HG03139 (cell line): ENCODE data around the gene CBX4.

ENCODE experiments used
- ATAC-seq: cut with Tn5 transposase; IDR thresholded peaks from one replicate; pipeline ENCODE4 v1.9.1; 2021; ENCODE audit not compliant: unreplicated experiment

CBX4 gene

DNA sequence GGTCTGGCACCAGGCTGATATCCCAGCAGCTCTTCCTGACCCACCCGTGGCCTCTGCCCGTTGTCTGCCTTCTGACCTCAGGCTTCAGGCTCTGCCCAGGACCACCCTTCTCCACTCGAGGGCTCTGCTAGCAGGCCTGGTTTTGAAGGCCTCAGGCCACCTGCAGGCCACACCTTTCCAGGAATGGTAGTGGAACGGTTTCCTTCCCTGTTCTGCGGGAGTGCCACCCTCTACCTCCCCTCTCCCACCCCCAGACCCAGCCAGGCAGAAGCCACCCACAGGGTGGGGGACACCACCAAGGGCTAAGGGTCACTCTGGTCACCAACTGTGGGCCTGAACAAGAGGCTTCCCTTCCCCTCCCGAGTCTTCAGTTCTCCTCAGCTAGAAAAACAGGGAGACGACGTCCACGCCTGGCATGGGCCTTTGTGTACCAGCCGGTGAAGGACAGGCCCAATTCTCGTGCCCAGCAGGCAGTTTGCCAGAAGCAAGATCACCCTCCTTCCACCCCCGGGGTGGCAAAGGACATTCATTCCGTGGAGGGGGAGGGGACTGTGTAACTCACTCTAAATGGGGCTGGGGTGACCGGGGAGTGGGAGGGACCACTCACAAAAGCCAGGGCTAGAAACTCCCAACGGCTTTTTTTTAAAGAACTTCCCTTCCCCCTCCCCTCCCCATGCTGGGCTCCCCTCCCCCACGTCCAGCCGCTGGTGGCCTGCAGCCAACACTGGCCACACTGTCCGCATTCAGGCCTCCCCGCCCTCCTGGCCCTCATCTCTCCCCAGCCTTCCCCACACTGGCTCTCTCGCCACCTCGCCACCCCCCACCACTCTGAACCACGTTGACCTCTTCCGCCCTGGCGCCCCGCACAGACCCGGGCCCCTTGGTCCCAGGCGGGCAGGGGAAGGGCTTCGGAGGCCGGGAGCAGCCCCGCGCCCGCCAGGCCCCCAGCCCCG is 7.7 kb downstream of the CBX4 start:
- no peak for ATAC-seq

DNA sequence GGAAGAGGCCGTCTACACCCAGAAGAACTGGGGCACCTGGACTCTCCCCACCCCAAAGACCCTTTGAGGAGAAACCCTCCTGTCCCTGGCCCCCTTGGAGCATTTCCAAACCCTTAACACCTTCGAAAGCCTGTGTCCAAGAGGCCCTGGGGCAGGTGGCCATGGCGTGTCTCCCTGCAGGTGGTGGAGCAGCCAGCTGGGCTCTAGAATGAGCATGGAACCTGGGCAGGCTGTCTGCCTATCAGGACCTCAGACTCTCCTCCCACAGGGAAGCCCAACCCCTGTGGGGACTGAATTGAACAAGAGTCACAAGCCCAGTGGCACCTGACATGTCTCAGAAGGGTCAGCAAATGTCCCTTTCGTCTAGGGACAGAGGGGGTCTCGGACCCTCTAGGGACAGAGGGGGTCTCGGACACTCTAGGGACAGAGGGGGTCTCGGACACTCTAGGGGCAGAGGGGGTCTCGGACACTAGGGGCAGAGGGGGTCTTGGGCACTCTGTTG is 8.4 kb downstream of the CBX4 start:
- no peak for ATAC-seq

DNA sequence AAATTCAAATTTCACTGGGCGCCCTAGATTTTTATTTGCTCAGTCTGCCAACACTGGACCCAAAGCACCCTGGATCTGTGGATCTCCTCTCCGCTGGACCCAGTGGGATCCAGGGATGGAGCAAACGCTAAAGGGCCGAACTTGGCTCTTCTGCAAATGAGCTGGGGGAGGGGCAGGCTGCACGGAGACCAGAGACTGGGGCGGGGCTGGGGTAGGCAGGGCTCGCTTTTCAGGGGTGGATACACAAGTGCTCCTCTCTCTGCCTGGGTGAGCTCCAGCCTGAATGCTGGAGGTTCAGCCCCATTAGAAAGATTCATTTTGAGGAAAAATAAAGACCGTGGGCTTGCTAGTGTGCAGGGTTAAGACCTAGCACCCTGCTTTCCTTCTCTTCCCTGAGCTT is 8.9 kb downstream of the CBX4 start:
- ATAC-seq, result no peak

DNA sequence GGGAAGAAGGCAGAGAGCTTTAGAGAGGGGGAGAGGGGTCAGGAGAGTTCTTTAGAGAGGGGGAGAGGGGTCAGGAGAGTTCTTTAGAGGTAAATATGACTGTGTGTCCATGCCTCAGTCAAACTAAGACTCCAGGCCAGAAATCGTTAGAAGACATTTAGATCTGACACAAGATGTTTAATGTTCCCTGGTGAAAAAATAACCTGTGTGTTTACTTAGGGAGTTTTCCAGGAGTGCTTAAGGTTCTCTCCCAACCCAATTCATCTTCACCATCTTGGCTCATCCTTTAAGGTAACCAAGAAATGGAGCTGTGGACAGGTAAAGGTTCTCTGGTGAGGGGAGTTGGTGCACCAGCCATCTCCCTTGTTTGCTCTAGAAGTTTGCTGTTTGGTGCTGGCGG is 9.8 kb downstream of the CBX4 start:
- ATAC-seq, result no peak

DNA sequence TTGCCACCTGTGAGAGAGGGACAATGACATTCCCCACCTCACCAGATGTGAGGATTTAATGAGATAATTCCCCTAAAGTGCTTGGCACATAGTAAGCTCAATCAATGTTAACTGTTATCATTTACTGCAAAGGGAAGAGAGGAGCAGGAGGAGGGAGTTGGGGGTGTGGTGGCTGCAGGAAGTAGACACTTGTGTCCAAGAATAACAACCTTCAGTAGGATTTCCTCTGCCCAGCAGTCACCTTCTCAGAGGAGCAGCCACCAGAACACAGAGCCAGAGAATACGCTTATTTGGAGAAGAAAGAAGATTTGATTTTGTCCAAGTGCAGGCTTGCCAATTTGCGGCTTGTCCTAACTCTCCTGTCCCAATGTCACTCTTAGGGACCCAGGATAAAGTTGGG is 10.2 kb downstream of the CBX4 start:
- ATAC-seq, result no peak

DNA sequence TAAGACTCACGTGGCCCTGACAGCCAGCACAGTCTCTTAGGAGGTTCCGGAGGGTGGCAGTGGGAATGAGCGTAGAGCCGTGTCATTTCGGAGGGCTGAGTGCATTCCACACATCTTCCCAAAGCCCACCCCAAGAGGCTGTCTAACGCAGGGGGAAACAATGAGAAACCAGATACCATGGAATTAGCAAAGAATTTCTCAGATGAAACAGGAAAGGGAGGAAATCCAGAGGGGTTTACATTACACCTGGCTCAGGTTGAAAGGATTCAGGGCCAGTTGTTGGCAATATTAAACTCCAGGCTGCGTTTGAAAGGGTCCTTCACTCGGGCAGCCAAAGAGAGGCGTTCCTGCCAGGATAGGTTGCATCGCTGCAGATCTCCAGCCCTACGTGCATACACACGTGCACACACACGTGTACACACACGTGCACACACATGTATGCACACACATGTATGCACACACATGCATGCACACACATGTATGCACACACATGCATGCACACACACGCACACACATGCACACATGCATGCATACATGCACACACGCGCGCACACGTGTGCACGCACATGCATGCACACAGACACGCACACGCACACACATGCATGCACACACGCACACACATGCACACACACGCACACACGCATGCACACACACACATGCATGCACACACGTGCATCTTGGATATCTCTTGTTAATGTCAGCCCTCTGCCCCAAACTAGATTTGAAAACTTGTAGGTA is 12.2 kb downstream of the CBX4 start:
- ATAC-seq, result no peak

DNA sequence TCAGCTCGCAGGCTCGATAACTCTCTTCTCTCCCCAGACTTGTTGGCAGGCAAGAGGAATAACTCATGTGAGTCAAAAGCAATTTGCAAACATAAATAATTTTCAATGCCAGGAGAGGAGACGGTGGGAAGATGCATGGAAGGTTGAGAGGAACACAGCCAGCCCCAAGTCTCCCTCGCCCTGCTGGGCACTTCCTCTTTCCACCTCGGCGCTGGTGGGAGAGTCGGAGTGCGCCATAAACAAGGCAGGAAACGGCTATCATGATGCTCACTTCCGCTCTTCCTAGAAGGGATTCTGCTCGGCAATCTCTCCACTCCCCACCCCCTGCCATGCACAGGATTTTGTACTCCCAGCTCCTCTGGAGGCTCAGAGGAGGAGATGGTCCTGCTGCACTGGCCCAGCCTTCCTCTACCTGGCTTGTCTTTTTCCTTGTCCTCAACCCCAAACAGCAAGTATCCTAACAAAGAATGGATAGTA is 13.0 kb downstream of the CBX4 start:
- ATAC-seq, result no peak

DNA sequence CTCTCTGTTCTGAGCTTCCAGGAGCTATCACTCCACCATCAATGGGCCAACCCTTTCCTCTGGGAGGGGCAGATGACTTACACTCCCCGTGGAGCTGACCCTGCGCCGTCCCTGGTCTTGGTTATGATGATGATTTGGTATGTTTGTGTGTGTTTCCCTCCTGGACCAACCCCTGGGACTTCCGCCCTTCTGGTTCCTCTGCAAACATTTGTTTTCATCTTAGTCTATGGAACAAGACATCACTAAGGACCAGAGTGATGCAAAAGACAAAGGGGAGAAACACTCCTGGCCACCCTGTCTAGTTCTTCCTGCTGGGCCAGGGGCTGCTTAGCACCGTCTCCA is 13.7 kb downstream of the CBX4 start:
- ATAC-seq, result no peak

DNA sequence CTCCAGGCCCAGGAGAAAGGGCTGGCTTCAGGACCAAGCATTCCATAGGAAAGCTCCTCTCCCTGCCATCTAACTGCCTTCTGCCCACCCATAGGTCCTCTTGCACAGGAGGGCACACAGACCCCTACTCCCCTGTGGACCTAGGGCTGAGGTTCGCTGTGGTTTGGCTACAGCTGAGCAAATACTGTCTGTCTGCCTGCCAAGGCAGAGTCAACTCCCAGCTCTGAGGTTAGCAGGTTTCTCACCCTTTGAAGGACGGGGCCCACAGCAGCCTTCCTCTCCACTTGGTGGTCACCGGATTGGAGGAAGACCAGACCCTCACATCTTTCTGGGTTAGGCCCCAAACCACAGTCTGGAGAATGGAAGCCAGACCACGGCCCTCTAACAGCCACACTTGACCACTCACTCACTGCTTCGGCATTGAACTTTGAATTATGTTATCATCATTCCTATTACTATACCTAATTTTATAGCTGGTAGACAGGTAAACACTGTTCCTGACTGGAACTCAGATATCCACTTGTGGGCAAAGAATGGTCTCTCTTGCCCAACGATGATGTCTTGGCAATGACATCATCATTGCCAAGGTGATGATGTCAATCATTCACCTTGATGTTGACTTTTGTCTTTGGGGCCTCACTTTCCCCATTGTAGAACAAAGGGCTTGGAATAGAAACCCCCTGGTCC is 14.2 kb downstream of the CBX4 start:
- ATAC-seq, result no peak

DNA sequence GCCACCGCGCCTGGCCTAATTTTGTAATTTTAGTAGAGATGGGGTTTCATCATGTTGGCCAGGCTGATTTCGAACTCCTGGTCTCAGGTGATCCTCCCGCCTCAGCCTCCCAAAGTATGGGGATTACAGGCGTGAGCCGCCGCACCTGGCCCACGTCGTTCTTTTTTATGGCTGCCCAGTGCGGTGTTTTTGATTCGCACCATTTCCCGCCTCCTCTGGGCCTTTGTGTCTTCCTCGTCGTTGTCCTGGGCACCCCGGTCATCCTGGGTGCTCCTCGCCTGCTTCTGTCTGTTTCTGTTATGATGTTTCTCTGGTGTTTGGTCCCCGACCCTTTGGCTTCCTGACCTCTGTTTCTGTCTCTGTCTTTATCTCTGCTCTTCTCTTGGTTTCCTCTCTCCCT is 15.0 kb downstream of the CBX4 start:
- no peak for ATAC-seq

DNA sequence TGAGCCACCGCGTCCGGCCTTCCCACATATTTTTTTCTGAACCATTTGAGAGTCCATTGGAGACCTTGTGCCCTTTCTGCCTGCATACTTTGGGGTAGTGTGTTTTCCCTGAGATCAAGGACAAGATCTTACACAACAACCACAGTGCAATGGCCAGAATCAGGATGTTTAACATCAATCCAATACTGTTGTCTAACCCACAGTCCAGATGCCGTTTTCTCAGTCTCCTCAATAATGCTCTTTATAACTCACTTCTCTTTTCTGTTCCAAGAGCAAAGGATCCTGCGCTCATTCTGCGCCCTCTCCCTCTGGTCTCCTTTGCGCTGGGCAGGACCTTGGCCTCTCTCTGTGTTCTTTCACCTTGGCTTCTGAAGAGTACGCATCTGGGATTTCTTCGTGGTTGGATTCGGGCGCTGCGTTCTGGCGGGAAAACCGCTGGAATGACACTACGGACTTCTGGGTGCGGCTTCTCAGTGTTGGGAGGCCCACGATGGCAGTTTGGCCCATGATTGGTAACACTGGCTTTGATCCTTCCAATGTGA is 16.6 kb downstream of the CBX4 start:
- no peak for ATAC-seq

DNA sequence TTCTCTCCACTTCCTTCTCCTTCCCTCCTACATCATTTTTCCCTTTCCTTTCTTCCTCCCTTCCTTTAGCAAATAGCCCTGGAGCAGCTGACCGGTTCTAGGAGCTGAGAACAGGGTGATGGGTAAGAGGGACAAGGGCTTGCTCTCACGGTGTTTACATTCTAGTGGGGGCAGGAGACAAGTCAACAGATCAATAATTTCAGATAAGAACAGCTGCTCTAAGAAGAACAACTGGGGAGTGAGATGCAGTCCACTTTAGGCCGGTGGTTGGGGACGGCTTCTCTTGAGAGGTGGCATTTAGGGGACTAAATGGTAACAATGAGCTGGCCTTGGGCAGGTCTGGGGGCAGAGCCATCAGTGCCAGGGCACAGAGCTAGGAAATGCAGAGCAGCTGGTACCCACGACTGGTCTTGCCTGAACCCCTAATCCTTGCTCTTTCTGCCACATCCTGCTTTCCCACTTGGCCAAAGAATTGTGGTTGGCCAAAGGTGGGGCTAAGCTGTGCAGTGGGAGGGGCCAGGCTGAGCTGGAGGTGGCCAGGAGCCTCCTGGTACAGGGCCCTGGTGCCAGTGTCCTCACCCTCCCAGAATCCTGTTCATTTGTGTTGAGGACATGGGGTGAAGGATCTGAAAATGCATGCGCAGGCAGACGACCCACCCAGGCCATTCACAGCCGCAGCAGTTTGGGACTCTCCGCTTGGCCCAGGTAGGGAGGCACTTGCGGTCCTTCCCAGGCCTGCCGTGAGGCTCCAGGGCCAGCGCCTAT is 17.7 kb downstream of the CBX4 start:
- no peak for ATAC-seq

DNA sequence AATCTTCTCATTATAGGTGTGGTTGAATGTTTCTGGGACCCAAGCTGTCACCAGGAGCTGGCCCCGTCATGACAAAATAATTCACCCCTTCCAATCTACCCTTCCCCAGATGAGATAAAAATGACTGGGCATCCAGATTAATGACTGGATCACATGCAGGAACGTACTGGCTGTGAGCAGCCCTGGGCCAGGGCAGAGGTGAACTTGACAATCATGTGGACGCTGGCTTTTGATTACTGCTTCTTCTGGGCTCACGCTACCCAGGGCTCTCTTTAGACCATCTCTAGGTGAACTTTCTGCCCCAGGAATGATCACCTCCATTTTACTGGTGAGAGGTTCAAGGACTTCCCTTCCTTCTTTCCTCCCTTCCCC is 18.3 kb downstream of the CBX4 start:
- no peak for ATAC-seq

DNA sequence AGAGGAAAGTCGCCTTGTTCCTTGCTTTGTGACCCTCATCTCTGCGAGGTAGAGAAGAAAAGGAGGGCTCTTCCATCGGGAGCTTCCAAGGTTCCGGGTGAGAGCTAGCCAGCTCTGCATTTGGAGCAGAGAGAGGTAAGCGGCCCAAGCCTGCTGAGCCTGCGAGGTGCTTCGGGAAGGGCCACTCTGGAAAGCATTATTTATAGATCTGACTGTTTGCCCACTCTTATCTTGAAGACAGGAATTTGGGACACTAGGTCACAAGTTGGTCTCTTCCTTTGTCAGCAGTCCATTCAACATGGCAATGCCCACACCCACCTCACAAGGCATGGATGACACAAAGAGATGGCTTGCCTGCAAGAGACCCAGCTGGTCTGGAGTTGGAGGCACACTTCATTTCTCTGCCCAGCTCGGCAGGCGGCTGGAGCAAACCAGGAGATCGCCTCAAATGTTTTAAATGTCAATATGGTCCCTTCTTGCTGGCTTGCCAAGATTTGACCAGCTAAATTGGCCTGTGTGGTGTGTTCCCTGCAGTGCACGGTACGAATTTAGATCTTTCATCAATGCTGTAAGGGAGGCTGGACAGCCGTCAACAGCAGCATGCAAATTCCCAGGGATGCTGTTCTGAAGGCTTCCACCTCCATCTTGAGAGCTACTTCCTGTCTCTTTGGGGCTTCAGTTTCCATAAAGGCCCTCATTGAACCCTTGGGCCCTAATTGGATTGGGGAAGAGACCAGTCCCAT is 19.5 kb downstream of the CBX4 start:
- no peak for ATAC-seq

DNA sequence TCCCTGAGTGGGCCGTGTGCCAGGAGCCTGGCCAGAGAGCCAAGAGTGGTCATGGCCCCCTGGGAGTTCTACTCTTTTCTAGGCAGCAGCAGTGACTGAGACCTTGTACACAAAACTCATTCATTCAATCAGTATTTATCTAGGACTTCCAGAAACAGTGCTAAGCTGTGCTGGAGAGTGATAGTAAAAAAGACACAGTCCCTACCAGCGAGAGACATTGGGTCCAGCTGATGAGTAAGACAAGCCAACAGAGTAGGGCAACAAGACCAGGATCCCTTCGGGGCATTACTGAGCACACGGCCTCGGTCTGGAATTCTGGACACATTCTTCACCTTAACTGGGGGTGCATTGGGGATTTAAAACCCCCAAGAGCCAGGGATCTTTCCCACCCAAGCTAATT is 20.2 kb downstream of the CBX4 start:
- no peak for ATAC-seq

DNA sequence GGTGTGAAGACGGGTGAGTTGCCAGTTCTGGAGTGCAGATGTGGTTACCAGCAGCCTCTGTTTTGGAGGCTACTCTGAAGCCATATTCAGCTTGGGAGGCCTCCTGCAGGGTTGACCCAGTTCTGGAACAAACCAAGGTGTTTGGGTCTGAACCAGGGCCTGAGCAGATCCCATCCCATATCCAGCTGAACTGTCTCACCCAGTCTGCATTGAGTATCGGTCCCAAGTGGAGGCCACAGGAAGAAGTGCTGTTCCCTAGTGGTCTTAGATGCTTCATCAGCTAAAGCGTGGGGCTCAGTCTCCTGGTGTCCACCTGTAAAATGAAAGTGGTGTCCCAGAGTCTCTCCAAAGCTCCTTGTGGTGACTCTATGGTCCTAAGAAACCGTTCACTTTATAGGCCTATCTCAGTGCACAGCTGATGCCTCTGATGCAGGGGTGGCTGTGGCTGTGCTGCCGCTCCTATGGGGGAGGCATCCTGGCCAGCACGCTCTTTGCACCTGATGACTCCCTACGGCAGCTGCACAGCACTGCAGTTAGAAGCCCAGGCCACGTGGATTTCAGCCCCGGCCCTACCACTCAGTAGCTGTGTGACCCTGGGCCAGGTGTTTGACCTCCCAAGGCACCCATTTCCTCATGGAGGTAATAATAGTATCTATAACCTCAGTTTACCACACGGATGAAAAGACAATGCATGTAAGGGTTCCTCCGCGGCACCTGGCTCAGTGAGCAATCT is 21.0 kb downstream of the CBX4 start:
- ATAC-seq, result no peak

DNA sequence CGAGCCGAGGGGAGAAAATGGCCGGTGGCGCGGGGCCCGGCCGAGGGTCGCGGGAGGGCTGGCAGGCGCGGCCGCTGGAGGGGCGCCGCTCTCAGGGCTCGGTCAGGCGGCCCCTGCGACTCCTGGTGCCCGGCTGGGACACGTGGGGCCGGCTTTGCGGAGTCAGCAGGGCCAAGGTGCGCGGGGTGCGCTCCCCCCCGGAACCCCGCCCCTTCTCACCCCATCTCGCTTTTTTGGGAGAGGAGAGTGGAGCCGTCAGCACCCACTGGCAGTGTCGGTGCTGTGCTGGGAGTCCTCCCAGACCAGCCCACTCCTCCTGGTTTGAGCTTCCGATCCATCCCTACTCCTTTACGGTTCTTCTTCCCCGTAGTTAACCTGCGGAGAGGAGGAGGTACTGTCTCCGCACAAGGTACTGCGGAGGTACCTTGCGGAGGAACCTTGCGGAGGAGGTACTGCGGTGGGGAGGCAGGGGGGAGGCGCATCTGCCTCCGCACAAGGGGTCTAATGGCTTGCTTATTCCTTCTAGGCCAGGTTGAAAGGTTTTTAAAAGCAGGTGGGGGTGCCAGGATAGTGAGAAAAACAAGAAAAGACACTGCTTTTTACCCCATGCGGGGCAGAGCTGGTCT is 23.3 kb downstream of the CBX4 start:
- ATAC-seq, result no peak

DNA sequence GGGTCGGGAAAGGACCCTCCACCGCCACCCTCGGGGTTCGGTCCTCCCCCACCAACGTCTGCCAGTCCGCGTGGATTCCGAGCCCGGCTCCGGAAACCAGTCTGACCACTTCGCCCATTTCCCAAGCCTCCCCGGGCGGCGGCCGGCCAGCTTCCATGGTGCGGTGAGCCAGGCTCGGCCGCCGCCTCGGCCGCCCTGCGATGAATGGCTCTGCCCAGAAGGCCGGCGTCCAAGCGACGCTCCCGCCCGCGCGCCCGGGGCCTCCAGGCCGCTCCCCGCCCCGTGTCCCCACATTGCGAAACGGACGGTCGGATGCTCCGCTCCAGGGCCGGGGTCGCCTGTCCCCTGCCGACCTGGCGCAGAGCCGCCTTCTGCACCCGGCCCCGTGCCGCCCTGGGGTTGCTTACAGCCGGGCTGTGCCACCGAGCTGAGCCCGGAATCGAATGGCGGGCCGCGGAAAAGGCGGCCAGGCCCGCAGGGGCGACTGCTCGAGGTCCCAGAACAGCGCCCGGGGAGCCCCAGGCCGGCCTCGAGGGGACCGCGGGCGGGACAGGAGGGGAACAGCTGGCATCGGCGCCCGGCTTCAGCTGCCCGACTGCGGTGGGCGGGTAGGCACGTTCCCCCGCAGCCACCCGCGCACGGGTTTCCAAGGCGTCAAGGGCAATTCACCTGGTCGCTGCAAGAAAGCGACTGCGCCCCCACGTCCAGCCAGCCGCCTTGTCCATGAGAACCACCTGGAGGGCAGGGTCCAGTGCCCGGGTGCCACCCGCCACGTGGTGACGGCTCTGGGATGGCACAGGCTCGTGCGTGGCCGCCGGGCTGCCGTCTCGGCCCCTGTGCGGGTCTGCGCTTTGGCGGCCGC is 24.0 kb downstream of the CBX4 start:
- ATAC-seq, result no peak
